ENCODE results near the gene KDM4C.
A peak's percentile ranks its signal among the peaks of the same experiment; 100 is the strongest.

The KDM4C gene

DNA sequence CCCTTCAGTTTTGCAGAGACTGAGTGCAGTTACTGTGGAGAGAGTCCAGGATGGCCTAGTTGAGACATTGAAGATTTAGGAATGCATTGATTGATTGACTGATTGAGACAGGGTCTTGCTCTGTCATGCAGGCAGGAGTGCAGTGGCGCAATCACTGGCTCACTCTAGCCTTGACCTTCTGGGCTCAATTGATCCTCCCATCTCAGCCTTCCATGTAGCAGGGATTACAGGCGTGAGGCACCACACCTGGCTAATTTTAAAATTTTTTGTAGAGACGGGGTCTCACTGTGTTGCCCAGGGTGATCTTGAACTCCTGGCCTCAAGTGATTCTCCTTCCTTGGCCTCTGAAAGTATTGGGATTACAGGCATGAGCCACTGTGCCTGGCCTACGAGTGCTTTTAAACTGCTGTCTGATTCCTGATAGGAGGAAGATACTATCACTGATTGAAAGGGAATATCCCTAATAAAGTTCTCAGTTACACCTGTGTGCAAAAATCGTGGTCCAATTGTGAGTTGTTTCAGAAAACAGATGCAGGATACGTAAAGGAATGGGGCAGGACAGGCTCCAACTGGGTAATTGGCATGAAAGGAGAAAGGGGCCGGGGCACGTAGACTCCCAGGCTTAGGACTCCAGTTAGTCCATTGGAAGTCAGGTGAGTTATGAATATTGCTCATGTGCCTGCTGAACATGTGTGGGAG lies 87.5 kb downstream of the KDM4C start:
- TF ChIP-seq CTCF (conservative IDR thresholded peaks at IDR 0.05; ENCODE audit: control insufficient read depth, insufficient read depth, low read depth, low read length) = no peak
- DNase-seq (ENCODE audit: low read depth) = no peak
- H3K4me3 ChIP-seq (ENCODE audit: control insufficient read depth, low read depth, low read length) = no peak overlapping the region

DNA sequence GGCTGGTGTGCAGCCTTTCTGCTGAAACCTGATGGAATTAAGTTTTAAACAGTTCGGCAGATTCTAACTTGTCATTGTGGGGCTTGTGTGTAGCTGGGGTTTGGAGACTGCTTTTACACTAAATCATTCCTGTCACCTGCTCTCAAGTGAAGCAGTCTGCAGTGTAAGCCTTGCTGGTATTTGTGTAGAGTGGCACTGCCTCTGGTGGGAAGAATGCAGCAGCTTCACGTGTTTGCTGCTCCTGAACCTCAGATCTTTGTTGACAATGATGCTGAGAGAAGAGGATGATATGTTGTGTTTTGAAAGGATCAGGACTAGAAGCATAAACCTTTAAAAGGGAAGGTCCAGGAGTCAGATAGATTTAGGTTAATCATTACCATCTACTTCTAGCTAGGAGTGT lies 88.1 kb downstream of the KDM4C start:
- TF ChIP-seq CTCF (conservative IDR thresholded peaks at IDR 0.05; ENCODE audit: control insufficient read depth, insufficient read depth, low read depth, low read length) = peak; percentile 21
- no peak for DNase-seq (ENCODE audit: low read depth)

GRCh38 chr9:6852243-6852963 lies 94.6 kb downstream of the KDM4C start:
- no peak overlapping the region for H3K4me3 ChIP-seq (ENCODE audit: control insufficient read depth, low read depth, low read length)
- no peak for TF ChIP-seq CTCF (conservative IDR thresholded peaks at IDR 0.05; ENCODE audit: control insufficient read depth, insufficient read depth, low read depth, low read length)
- peak; percentile 66 for DNase-seq (ENCODE audit: low read depth)

More for the DNA sequence above, 88.1 kb downstream of the KDM4C start:
- no peak overlapping the region for H3K4me3 ChIP-seq (ENCODE audit: control insufficient read depth, low read depth, low read length)

GRCh38 chr9:6855860-6856259 lies 98.1 kb downstream of the KDM4C start:
- TF ChIP-seq CTCF (conservative IDR thresholded peaks at IDR 0.05; ENCODE audit: control insufficient read depth, insufficient read depth, low read depth, low read length) = no peak

GRCh38 chr9:6864102-6864501 lies 106.3 kb downstream of the KDM4C start:
- TF ChIP-seq CTCF (conservative IDR thresholded peaks at IDR 0.05; ENCODE audit: control insufficient read depth, insufficient read depth, low read depth, low read length) = no peak
- no peak overlapping the region for H3K4me3 ChIP-seq (ENCODE audit: control insufficient read depth, low read depth, low read length)
- no peak for DNase-seq (ENCODE audit: low read depth)

More at GRCh38 chr9:6855860-6856259, 98.1 kb downstream of the KDM4C start:
- no peak for DNase-seq (ENCODE audit: low read depth)
- no peak overlapping the region for H3K4me3 ChIP-seq (ENCODE audit: control insufficient read depth, low read depth, low read length)

GRCh38 chr9:6869081-6869948 lies 111.5 kb downstream of the KDM4C start:
- H3K4me3 ChIP-seq (ENCODE audit: control insufficient read depth, low read depth, low read length) = no peak overlapping the region
- DNase-seq (ENCODE audit: low read depth) = no peak
- no peak for TF ChIP-seq CTCF (conservative IDR thresholded peaks at IDR 0.05; ENCODE audit: control insufficient read depth, insufficient read depth, low read depth, low read length)

Data from fibroblast of mammary gland (primary cell).